ENCODE data around the gene ERGIC3. TPM values are rescaled to one million over a fixed set of nuclear protein-coding genes. Genes with fewer than 3 reads are reported as not detected.
"Not testable (repeated sequence)": the region's sequence is repeated elsewhere in the genome, so short reads cannot be mapped to it uniquely, and the experiment has no call there.

ERGIC3 gene
- total RNA-seq, 1 experiment from 2014 or later = 242 TPM

DNA sequence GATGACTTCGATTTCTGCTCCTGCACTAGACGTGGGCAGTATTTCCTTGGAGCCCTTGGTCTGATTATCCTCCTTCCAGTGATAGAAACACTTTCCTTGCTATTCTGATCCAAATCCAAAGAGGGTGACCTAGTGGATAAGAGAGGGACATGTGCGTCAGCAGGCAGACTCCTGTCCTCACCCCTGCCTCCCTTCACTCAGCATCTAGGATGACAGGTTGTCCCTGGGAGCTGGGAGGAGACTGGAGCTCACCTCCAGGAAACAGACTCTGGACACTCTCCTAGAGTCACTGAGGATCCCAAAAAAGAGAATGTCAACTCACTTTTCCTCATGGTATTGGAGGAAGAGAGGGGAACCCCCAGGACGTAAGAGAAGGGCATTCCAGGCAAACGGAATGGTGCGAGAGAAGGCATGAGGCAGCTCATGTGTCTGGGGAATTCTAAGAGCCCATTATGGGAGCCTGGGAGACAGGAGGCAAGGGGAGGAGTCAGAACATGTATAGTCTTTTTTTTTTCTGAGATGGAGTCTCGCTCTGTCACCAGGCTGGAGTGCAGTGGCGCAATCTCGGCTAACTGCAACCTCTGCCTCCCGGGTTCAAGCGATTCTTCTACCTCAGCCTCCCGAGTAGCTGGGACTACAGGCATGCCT, 14.6 kb upstream of the ERGIC3 start:
- no peaks in the 10 kb centered on the region for H3K9me3 ChIP-seq (ENCODE audit: low read length)
- H3K4me2 ChIP-seq (ENCODE audit: low read depth, low read length, poor library complexity, severe bottlenecking) = no peak overlapping the region
- H3K9me2 ChIP-seq (replicated peaks; ENCODE audit: insufficient read depth, low read length) = no peaks in the 10 kb centered on the region
- no peak for DNase-seq
- H3K9ac ChIP-seq (ENCODE audit: low read length) = no peak overlapping the region
- H4K20me1 ChIP-seq (ENCODE audit: insufficient read depth, low read depth, low read length) = no peaks in the 10 kb centered on the region
- no peaks in the 10 kb centered on the region for H3K27me3 ChIP-seq (ENCODE audit: low read length)
- H2AFZ ChIP-seq (ENCODE audit: low read length) = no peak overlapping the region
- H3K36me3 ChIP-seq (ENCODE audit: insufficient read depth, low read length) = no peaks in the 10 kb centered on the region
- H3K4me1 ChIP-seq (ENCODE audit: low read length) = peaks cover 5% of the 10 kb centered on the region
- H3K4me3 ChIP-seq (ENCODE audit: low read length) = no peak overlapping the region
- H3K79me2 ChIP-seq (ENCODE audit: low read length) = no peaks in the 10 kb centered on the region
- no peak overlapping the region for H3K27ac ChIP-seq (ENCODE audit: low read length)

- H3K4me1 ChIP-seq (ENCODE audit: low read length) = peaks cover 5% of the 10 kb centered on the region
- no peak within 1 kb of the TSS for H3K9ac ChIP-seq (ENCODE audit: low read length)
Measured at GRCh38 chr20:35529552-35529951, 12.3 kb upstream of the ERGIC3 start, which contains the start of gene C20orf173. C20orf173 (minus strand) TSS chr20:35529652; CDS start chr20:35529373, 279 bp downstream.

GRCh38 chr20:35539756-35540212, 2.1 kb upstream of the ERGIC3 start:
- peak overlapping the region; percentile 72 for H3K9ac ChIP-seq (ENCODE audit: low read length)
- H2AFZ ChIP-seq (ENCODE audit: low read length) = peak overlapping the region; percentile 41; the same call in 1 of the 2 replicates
- H3K79me2 ChIP-seq (ENCODE audit: low read length) = peaks cover 17% of the 10 kb centered on the region
- no peaks in the 10 kb centered on the region; the same call in 1 of the 2 replicates for H3K36me3 ChIP-seq (ENCODE audit: insufficient read depth, low read length)
- peak; percentile 99 for DNase-seq
- H3K27ac ChIP-seq (ENCODE audit: low read length) = peak overlapping the region; percentile 57
- H4K20me1 ChIP-seq (ENCODE audit: insufficient read depth, low read depth, low read length) = no peaks in the 10 kb centered on the region
- peaks cover 30% of the 10 kb centered on the region for H3K4me1 ChIP-seq (ENCODE audit: low read length)
- H3K9me3 ChIP-seq (ENCODE audit: low read length) = no peaks in the 10 kb centered on the region
- H3K9me2 ChIP-seq (replicated peaks; ENCODE audit: insufficient read depth, low read length) = no peaks in the 10 kb centered on the region
- peak overlapping the region; percentile 77 for H3K4me2 ChIP-seq (ENCODE audit: low read depth, low read length, poor library complexity, severe bottlenecking)
- peak overlapping the region; percentile 68 for H3K4me3 ChIP-seq (ENCODE audit: low read length)
- no peaks in the 10 kb centered on the region for H3K27me3 ChIP-seq (ENCODE audit: low read length)

More at GRCh38 chr20:35529552-35529951, 12.3 kb upstream of the ERGIC3 start, which contains the start of gene C20orf173:
- H3K9me3 ChIP-seq (ENCODE audit: low read length) = no peaks in the 10 kb centered on the region
- H3K9me2 ChIP-seq (replicated peaks; ENCODE audit: insufficient read depth, low read length) = no peaks in the 10 kb centered on the region
- no peaks in the 10 kb centered on the region for H3K27me3 ChIP-seq (ENCODE audit: low read length)
- H3K36me3 ChIP-seq (ENCODE audit: insufficient read depth, low read length) = no peaks in the 10 kb centered on the region
- no peak within 1 kb of the TSS for H3K4me3 ChIP-seq (ENCODE audit: low read length)
- no peak within 1 kb of the TSS for H2AFZ ChIP-seq (ENCODE audit: low read length)
- H3K27ac ChIP-seq (ENCODE audit: low read length) = no peak within 1 kb of the TSS
- H3K4me2 ChIP-seq (ENCODE audit: low read depth, low read length, poor library complexity, severe bottlenecking) = no peak within 1 kb of the TSS
- H4K20me1 ChIP-seq (ENCODE audit: insufficient read depth, low read depth, low read length) = no peaks in the 10 kb centered on the region
- H3K79me2 ChIP-seq (ENCODE audit: low read length) = no peaks in the 10 kb centered on the region
- DNase-seq = no peak

DNA sequence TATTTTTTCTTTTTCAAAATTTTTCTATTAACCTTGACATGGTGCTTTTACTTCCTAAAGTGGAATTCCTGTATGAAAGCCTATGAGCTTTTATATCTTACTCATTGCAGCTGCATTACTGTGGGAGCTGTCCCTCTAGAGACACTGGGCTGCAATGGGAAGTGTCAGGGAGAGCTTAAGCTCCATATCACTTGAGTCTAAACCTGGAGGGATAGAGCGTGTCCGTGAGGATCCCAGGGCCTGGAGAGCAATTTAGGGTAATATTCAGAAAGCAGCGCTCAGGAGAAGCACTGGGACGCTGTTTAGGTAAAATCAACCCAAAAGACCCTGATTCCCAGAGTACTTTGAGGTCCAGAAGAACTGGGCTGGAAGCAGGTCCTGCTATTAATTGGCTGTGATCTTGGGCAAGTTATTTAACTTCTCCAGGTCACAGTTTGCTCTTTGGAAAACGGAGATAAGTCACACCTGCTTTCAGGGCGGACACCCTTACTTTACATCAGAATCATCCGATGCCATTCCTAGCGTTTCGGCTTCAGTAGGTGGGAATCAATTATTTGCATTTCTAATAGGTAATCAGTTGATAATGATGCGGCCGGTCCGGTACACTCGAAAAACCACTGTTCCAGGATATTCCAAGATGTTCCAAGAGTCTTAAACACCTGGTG, 628 bp upstream of the ERGIC3 start:
- DNase-seq = no peak
- H3K27me3 ChIP-seq (ENCODE audit: low read length) = no peaks in the 10 kb centered on the region
- no peaks in the 10 kb centered on the region for H3K9me2 ChIP-seq (replicated peaks; ENCODE audit: insufficient read depth, low read length)
- H3K9me3 ChIP-seq (ENCODE audit: low read length) = no peaks in the 10 kb centered on the region
- no peaks in the 10 kb centered on the region for H4K20me1 ChIP-seq (ENCODE audit: insufficient read depth, low read depth, low read length)
- peak overlapping the region; percentile 81 for H2AFZ ChIP-seq (ENCODE audit: low read length)
- H3K79me2 ChIP-seq (ENCODE audit: low read length) = peaks cover 17% of the 10 kb centered on the region
- no peak overlapping the region for H3K27ac ChIP-seq (ENCODE audit: low read length)
- peak overlapping the region; percentile 90 for H3K4me2 ChIP-seq (ENCODE audit: low read depth, low read length, poor library complexity, severe bottlenecking)
- H3K9ac ChIP-seq (ENCODE audit: low read length) = peak overlapping the region; percentile 92
- H3K4me1 ChIP-seq (ENCODE audit: low read length) = peaks cover 30% of the 10 kb centered on the region
- H3K36me3 ChIP-seq (ENCODE audit: insufficient read depth, low read length) = no peaks in the 10 kb centered on the region; the same call in 1 of the 2 replicates
- peak overlapping the region; percentile 91 for H3K4me3 ChIP-seq (ENCODE audit: low read length)

DNA sequence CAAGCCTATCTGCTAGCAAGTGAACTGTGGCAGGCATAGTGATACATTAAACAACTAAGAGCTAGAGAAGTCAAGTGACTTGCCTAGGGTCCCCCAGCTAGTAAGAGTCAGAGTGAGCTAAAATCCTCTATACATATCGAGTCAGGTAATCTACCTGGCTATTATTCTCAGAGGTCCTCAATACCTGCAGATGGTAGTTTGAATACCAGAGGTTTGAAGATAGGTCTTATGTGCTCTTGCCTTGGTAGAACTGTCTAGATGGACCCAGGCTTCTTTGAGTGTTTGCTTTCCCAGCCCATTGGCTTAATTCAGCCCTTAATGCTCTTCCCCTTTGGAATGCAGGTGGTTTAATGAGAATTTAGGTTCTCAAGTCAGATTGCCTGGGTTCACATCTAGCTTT, 1.1 kb downstream of the ERGIC3 start:
- Histone ChIP-seq H3K9ac (ENCODE audit: low read length) (peak overlapping the region; percentile 92), H3K9me2 (replicated peaks; ENCODE audit: insufficient read depth, low read length) (no peaks in the 10 kb centered on the region), H3K4me1 (ENCODE audit: low read length) (peaks cover 30% of the 10 kb centered on the region), H3K27ac (ENCODE audit: low read length) (no peak overlapping the region), H3K27me3 (ENCODE audit: low read length) (no peaks in the 10 kb centered on the region), H3K36me3 (ENCODE audit: insufficient read depth, low read length) (peaks cover 2% of the 10 kb centered on the region; the same call in 1 of the 2 replicates), H4K20me1 (ENCODE audit: insufficient read depth, low read depth, low read length) (no peaks in the 10 kb centered on the region), H3K79me2 (ENCODE audit: low read length) (peaks cover 17% of the 10 kb centered on the region), H3K4me2 (ENCODE audit: low read depth, low read length, poor library complexity, severe bottlenecking) (peak overlapping the region; percentile 90), H3K4me3 (ENCODE audit: low read length) (peak overlapping the region; percentile 91; the same call in 1 of the 2 replicates), H2AFZ (ENCODE audit: low read length) (no peak overlapping the region), H3K9me3 (ENCODE audit: low read length) (no peaks in the 10 kb centered on the region)
- DNase-seq = no peak

DNA sequence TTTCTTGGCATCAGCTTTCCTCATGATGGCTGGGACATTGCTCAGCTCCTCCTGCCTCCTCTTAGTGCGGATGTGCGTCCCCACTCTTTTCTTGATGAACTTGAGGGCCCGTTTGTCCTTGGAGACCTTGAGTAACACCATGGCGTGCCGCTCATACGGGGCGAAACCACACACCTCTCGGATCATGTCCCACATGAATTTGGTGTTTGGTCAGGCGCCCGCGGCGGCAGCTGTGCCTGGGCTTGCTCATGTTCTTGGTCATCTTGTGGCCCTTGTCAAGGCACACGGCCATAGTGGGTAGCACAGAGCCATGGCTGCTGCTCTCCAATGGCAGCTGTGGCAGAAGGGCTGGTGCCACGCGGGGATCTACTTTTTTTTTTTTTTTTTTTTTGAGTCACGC, 2.6 kb downstream of the ERGIC3 start:
- no peak overlapping the region for H3K27ac ChIP-seq (ENCODE audit: low read length)
- no peak for DNase-seq
- no peaks in the 10 kb centered on the region for H3K27me3 ChIP-seq (ENCODE audit: low read length)
- H3K9me3 ChIP-seq (ENCODE audit: low read length) = no peaks in the 10 kb centered on the region
- H4K20me1 ChIP-seq (ENCODE audit: insufficient read depth, low read depth, low read length) = no peaks in the 10 kb centered on the region
- H2AFZ ChIP-seq (ENCODE audit: low read length) = no peak overlapping the region
- H3K4me2 ChIP-seq (ENCODE audit: low read depth, low read length, poor library complexity, severe bottlenecking) = no peak overlapping the region
- no peak overlapping the region for H3K9ac ChIP-seq (ENCODE audit: low read length)
- peaks cover 30% of the 10 kb centered on the region for H3K4me1 ChIP-seq (ENCODE audit: low read length)
- H3K9me2 ChIP-seq (replicated peaks; ENCODE audit: insufficient read depth, low read length) = no peaks in the 10 kb centered on the region
- no peak overlapping the region for H3K4me3 ChIP-seq (ENCODE audit: low read length)
- peaks cover 17% of the 10 kb centered on the region for H3K79me2 ChIP-seq (ENCODE audit: low read length)
- peaks cover 9% of the 10 kb centered on the region; the same call in 1 of the 2 replicates for H3K36me3 ChIP-seq (ENCODE audit: insufficient read depth, low read length)

DNA sequence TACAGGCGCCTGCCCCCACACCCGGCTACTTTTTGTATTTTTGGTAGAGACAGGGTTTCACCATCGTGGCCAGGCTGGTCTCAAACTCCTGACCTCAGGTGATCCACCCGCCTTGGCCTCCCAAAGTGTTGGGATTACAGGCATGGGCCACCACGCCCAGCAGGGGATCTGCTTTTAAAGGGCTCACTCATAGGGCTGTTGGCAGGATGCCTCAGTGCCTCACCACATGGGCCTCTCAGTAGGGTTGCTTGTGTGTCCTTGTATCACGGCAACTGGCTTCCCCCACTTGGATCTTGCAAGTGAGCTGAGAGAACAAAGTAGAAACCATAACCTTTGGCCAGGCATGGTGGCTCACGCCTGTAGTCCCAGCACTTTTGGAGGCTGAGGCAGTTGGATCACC, 3.1 kb downstream of the ERGIC3 start:
- H3K4me2 ChIP-seq (ENCODE audit: low read depth, low read length, poor library complexity, severe bottlenecking); H3K9me2 ChIP-seq (replicated peaks; ENCODE audit: insufficient read depth, low read length); H3K9me3 ChIP-seq (ENCODE audit: low read length); H3K9ac ChIP-seq (ENCODE audit: low read length); DNase-seq; H3K27ac ChIP-seq (ENCODE audit: low read length); H3K27me3 ChIP-seq (ENCODE audit: low read length); H3K36me3 ChIP-seq (ENCODE audit: insufficient read depth, low read length); H2AFZ ChIP-seq (ENCODE audit: low read length); H3K4me3 ChIP-seq (ENCODE audit: low read length); H4K20me1 ChIP-seq (ENCODE audit: insufficient read depth, low read depth, low read length): not testable (repeated sequence)
- H3K4me1 ChIP-seq (ENCODE audit: low read length) = peaks cover 30% of the 10 kb centered on the region
- H3K79me2 ChIP-seq (ENCODE audit: low read length) = peaks cover 17% of the 10 kb centered on the region

- H3K79me2 ChIP-seq (ENCODE audit: low read length) = peaks cover 17% of the 10 kb centered on the region
- no peaks in the 10 kb centered on the region for H3K9me3 ChIP-seq (ENCODE audit: low read length)
- no peaks in the 10 kb centered on the region for H3K27me3 ChIP-seq (ENCODE audit: low read length)
- H3K4me3 ChIP-seq (ENCODE audit: low read length) = no peak overlapping the region
- peaks cover 9% of the 10 kb centered on the region; the same call in 1 of the 2 replicates for H3K36me3 ChIP-seq (ENCODE audit: insufficient read depth, low read length)
- DNase-seq = no peak
- H3K4me1 ChIP-seq (ENCODE audit: low read length) = peaks cover 18% of the 10 kb centered on the region
- no peak overlapping the region for H2AFZ ChIP-seq (ENCODE audit: low read length)
- no peak overlapping the region for H3K4me2 ChIP-seq (ENCODE audit: low read depth, low read length, poor library complexity, severe bottlenecking)
- H3K9me2 ChIP-seq (replicated peaks; ENCODE audit: insufficient read depth, low read length) = no peaks in the 10 kb centered on the region
- no peak overlapping the region for H3K9ac ChIP-seq (ENCODE audit: low read length)
- H3K27ac ChIP-seq (ENCODE audit: low read length) = no peak overlapping the region
- H4K20me1 ChIP-seq (ENCODE audit: insufficient read depth, low read depth, low read length) = no peaks in the 10 kb centered on the region
Measured at GRCh38 chr20:35546127-35546526, 4.2 kb downstream of the ERGIC3 start.

All from Karpas-422 (cell line).